Measurements from ENCODE around the gene ARMC3. TPM values are rescaled to one million over a fixed set of nuclear protein-coding genes. Genes with fewer than 3 reads are reported as not detected.

Gene ARMC3
- total and polyA plus RNA-seq, 9 of the 15 experiments (the other 6 are each of a cell fraction or from before 2014, with no cell fraction given), result 0.33 to 1.1 (median 0.62) TPM

GRCh38 chr10:22894714-22895113, 33.1 kb upstream of the ARMC3 start (continued):
- TF ChIP-seq STAT6 (CRISPR knock-in tag; IDR thresholded peaks at IDR 0.05), result no peak
- TF ChIP-seq TAL1 (IDR thresholded peaks at IDR 0.05), result peak; percentile 62
- peak; percentile 80 for TF ChIP-seq TEAD4 (IDR thresholded peaks at IDR 0.05; ENCODE audit: low read length)
- no peak for TF ChIP-seq TEAD4 (CRISPR knock-in tag; IDR thresholded peaks at IDR 0.05; ENCODE audit: borderline replicate concordance)
- TF ChIP-seq ZNF133 (CRISPR knock-in tag; IDR thresholded peaks at IDR 0.05), result no peak
- no peak for TF ChIP-seq TGIF2 (CRISPR knock-in tag; IDR thresholded peaks at IDR 0.05)
- TF ChIP-seq GATA2 (CRISPR knock-in tag; IDR thresholded peaks at IDR 0.05), result peak; percentile 81
- no peak for TF ChIP-seq RHOXF2B (CRISPR knock-in tag; conservative IDR thresholded peaks at IDR 0.05)
- peak; percentile 37 for TF ChIP-seq HNRNPLL (IDR thresholded peaks at IDR 0.05; ENCODE audit: low read depth, low read length, poor library complexity, severe bottlenecking)
- TF ChIP-seq ATF1 (CRISPR knock-in tag; IDR thresholded peaks at IDR 0.05), result no peak
- no peak for TF ChIP-seq ATF1 (tag; IDR thresholded peaks at IDR 0.05)
- TF ChIP-seq ZC3H8 (IDR thresholded peaks at IDR 0.05), result no peak
- no peak for TF ChIP-seq ZNF79 (CRISPR knock-in tag; IDR thresholded peaks at IDR 0.05; ENCODE audit: low read depth)
- peak; percentile 39; the same call in 1 of the 2 replicates for TF ChIP-seq MBD2 (IDR thresholded peaks at IDR 0.05; ENCODE audit: borderline replicate concordance, low read depth)
- peak; percentile 54; the same call in 1 of the 2 replicates for TF ChIP-seq SOX6 (IDR thresholded peaks at IDR 0.05)
- TF ChIP-seq POLR2A (conservative IDR thresholded peaks at IDR 0.05), result no peak
- TF ChIP-seq, protein P1, sequence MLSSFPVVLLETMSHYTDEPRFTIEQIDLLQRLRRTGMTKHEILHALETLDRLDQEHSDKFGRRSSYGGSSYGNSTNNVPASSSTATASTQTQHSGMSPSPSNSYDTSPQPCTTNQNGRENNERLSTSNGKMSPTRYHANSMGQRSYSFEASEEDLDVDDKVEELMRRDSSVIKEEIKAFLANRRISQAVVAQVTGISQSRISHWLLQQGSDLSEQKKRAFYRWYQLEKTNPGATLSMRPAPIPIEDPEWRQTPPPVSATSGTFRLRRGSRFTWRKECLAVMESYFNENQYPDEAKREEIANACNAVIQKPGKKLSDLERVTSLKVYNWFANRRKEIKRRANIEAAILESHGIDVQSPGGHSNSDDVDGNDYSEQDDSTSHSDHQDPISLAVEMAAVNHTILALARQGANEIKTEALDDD (IDR thresholded peaks at IDR 0.05), result no peak
- no peak for TF ChIP-seq SUPT5H (IDR thresholded peaks at IDR 0.05)
- peak; percentile 54 for TF ChIP-seq CBFA2T2 (conservative IDR thresholded peaks at IDR 0.05)
- TF ChIP-seq DLX4 (CRISPR knock-in tag; IDR thresholded peaks at IDR 0.05), result no peak
- TF ChIP-seq ZBTB8A (IDR thresholded peaks at IDR 0.05; ENCODE audit: partially characterized antibody), result no peak
- no peak for TF ChIP-seq EWSR1 (IDR thresholded peaks at IDR 0.05; ENCODE audit: borderline replicate concordance, low read depth, partially characterized antibody)
- TF ChIP-seq TCF3 (CRISPR knock-in tag; IDR thresholded peaks at IDR 0.05), result peak; percentile 87
- TF ChIP-seq ATF7 (IDR thresholded peaks at IDR 0.05), result 0 out of 2 replicates have a peak, but pooled peaks have one; percentile 13
- no peak for TF ChIP-seq ZNF134 (CRISPR knock-in tag; conservative IDR thresholded peaks at IDR 0.05)
- TF ChIP-seq ZNF75A (CRISPR knock-in tag; IDR thresholded peaks at IDR 0.05), result no peak
- peak in 1 of 2 experiments; percentile 29; a peak in 1 of 4 replicates for TF ChIP-seq NRF1 (conservative IDR thresholded peaks at IDR 0.05 in 1 of 2, IDR thresholded peaks at IDR 0.05 in 1 of 2)
- TF ChIP-seq GATAD2B (IDR thresholded peaks at IDR 0.05; ENCODE audit: borderline replicate concordance), result no peak
- TF ChIP-seq NCOR1 (IDR thresholded peaks at IDR 0.05), result peak; percentile 63
- 0 out of 2 replicates have a peak, but pooled peaks have one; percentile 20 for TF ChIP-seq ZNF766 (CRISPR knock-in tag; conservative IDR thresholded peaks at IDR 0.05)
- TF ChIP-seq KDM1A (IDR thresholded peaks at IDR 0.05), result peak in 1 of 2 experiments; percentile 57; a peak in 2 of 4 replicates
- TF ChIP-seq HDAC2 (IDR thresholded peaks at IDR 0.05), result peak; percentile 28; the same call in 1 of the 2 replicates

All from K562 (cell line).